ENCODE measurements around the gene ABCB1. TPM values are rescaled to one million over a fixed set of nuclear protein-coding genes. Genes with fewer than 3 reads are reported as not detected.

The ABCB1 gene
- total and polyA plus RNA-seq, 2 of the 8 experiments (the other 6 are each of a cell fraction or from before 2014, with no cell fraction given): 0.51 to 1.2 TPM

DNA sequence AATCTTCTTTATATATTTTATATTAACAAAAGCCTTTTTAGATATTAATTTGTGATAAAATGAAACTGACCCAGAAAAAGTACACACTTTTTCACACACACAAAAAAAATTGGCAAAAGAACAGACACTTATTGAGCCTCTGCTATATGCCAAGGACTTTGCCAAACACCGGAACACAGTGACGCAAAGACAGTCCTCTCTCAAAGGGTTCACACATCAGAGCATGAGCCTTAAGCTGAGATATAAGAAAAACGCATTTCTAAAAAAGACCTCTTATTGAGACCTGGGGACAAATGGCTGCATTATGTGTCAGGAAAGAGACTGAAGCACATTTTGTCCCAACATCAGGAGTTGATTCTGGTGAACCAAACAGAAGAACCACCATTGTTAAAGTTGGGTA lies 101.2 kb downstream of the ABCB1 start:
- Histone ChIP-seq H2BK15ac (ENCODE audit: low read length) (no peak overlapping the region), H2AFZ (ENCODE audit: low read length) (no peak overlapping the region), H3K79me2 (ENCODE audit: control insufficient read depth in 1 of 2, insufficient read depth in 2 of 2, low read length in 2 of 2) (no peaks in the 10 kb centered on the region), H4K20me1 (replicated peaks in 1 of 2; ENCODE audit: control insufficient read depth in 1 of 2, insufficient read depth in 2 of 2, low read length in 2 of 2) (no peaks in the 10 kb centered on the region), H3K9me3 (ENCODE audit: insufficient read depth in 2 of 2, low read depth in 1 of 2, low read length in 1 of 2) (no peaks in the 10 kb centered on the region), H3K23me2 (ENCODE audit: low read depth, low read length) (no peaks in the 10 kb centered on the region), H3K9ac (replicated peaks in 1 of 4; ENCODE audit: extremely low read depth in 1 of 4, low read depth in 3 of 4, low read length in 3 of 4) (no peak overlapping the region), H3K4me2 (ENCODE audit: insufficient read depth in 1 of 2, low read depth in 2 of 2, low read length in 2 of 2) (no peak overlapping the region), H3K14ac (ENCODE audit: insufficient read length) (no peak overlapping the region), H2BK5ac (ENCODE audit: low read depth, low read length) (no peak overlapping the region), H3K56ac (replicated peaks; ENCODE audit: insufficient read length, low read depth, low read length) (no peak overlapping the region), H3K23ac (ENCODE audit: insufficient read length) (no peak overlapping the region), H2AK5ac (ENCODE audit: low read depth, low read length) (no peak overlapping the region), H3K79me1 (ENCODE audit: low read depth, low read length) (no peaks in the 10 kb centered on the region), H3K4ac (replicated peaks; ENCODE audit: insufficient read length, low read depth, low read length) (no peak overlapping the region), H3K4me1 (replicated peaks in 1 of 4; ENCODE audit: control insufficient read depth in 3 of 4, insufficient read depth in 4 of 4, low read length in 3 of 4) (no peaks in the 10 kb centered on the region), H2BK120ac (replicated peaks; ENCODE audit: low read depth, low read length) (no peak overlapping the region), H3K18ac (ENCODE audit: extremely low read depth, low read length) (no peak overlapping the region), H2BK20ac (ENCODE audit: low read length) (no peak overlapping the region), H4K91ac (replicated peaks; ENCODE audit: insufficient read length, low read length) (no peak overlapping the region), H3K36me3 (ENCODE audit: control insufficient read depth in 2 of 4, insufficient read depth in 4 of 4, low read length in 3 of 4) (no peaks in the 10 kb centered on the region; a peak in 1 of 8 replicates), H3K27ac (ENCODE audit: low read depth, low read length) (no peak overlapping the region), H3K27me3 (replicated peaks in 1 of 4; ENCODE audit: control insufficient read depth in 3 of 4, extremely low read depth in 1 of 4, insufficient read depth in 3 of 4, low read length in 3 of 4) (no peaks in the 10 kb centered on the region), H4K5ac (ENCODE audit: insufficient read length, low read depth, low read length) (no peak overlapping the region), H4K8ac (ENCODE audit: extremely low read depth, insufficient read depth, low read length) (no peak overlapping the region), H3K4me3 (ENCODE audit: extremely low read depth in 1 of 4, insufficient read depth in 2 of 4, low read depth in 3 of 4, low read length in 4 of 4) (no peak overlapping the region), H2BK12ac (ENCODE audit: low read depth, low read length) (no peak overlapping the region)
- ChIA-PET CTCF (ENCODE audit: partially characterized antibody) (no interaction called here), POLR2A (ENCODE audit: partially characterized antibody) (no interaction called here)
- no peak for TF ChIP-seq BACH1 (IDR thresholded peaks at IDR 0.05; ENCODE audit: low read length)
- no peak for TF ChIP-seq BCL11A (IDR thresholded peaks at IDR 0.05; ENCODE audit: low read depth in 2 of 2, low read length in 2 of 2)
- no peak for TF ChIP-seq EP300 (IDR thresholded peaks at IDR 0.05; ENCODE audit: borderline replicate concordance in 1 of 2, low read depth in 2 of 2, low read length in 2 of 2)
- TF ChIP-seq, protein P1, sequence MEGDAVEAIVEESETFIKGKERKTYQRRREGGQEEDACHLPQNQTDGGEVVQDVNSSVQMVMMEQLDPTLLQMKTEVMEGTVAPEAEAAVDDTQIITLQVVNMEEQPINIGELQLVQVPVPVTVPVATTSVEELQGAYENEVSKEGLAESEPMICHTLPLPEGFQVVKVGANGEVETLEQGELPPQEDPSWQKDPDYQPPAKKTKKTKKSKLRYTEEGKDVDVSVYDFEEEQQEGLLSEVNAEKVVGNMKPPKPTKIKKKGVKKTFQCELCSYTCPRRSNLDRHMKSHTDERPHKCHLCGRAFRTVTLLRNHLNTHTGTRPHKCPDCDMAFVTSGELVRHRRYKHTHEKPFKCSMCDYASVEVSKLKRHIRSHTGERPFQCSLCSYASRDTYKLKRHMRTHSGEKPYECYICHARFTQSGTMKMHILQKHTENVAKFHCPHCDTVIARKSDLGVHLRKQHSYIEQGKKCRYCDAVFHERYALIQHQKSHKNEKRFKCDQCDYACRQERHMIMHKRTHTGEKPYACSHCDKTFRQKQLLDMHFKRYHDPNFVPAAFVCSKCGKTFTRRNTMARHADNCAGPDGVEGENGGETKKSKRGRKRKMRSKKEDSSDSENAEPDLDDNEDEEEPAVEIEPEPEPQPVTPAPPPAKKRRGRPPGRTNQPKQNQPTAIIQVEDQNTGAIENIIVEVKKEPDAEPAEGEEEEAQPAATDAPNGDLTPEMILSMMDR (IDR thresholded peaks at IDR 0.05; ENCODE audit: control extremely low read depth in 1 of 3, insufficient read depth in 1 of 3, low read depth in 1 of 3, low read length in 3 of 3): no peak
- TF ChIP-seq SP2 (IDR thresholded peaks at IDR 0.05; ENCODE audit: low read length): no peak
- no peak for TF ChIP-seq EZH2 (IDR thresholded peaks at IDR 0.05; ENCODE audit: low read depth, low read length, severe bottlenecking)
- no peak for TF ChIP-seq SAP30 (IDR thresholded peaks at IDR 0.05; ENCODE audit: insufficient read depth, insufficient replicate concordance, low read length)
- no peak for TF ChIP-seq CTBP2 (IDR thresholded peaks at IDR 0.05; ENCODE audit: borderline replicate concordance, insufficient read depth, insufficient read length, low read length)
- TF ChIP-seq, protein P2, sequence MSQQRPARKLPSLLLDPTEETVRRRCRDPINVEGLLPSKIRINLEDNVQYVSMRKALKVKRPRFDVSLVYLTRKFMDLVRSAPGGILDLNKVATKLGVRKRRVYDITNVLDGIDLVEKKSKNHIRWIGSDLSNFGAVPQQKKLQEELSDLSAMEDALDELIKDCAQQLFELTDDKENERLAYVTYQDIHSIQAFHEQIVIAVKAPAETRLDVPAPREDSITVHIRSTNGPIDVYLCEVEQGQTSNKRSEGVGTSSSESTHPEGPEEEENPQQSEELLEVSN (IDR thresholded peaks at IDR 0.05): no peak
- TF ChIP-seq TAF7 (optimal IDR thresholded peaks at IDR 0.05; ENCODE audit: borderline replicate concordance, low read depth, low read length): no peak
- DNase-seq (ENCODE audit: low read depth in 1 of 2, low spot score in 2 of 2) (no peak), FAIRE-seq (no peak)
- WGBS, 2 experiments (ENCODE audit: extremely low coverage in 1 of 2, insufficient coverage in 1 of 2, insufficient read length in 1 of 2, insufficient replicate concordance in 2 of 2, low coverage in 1 of 2, low lambda C conversion rate in 2 of 2, missing lambda C conversion rate in 1 of 2): 96% methylated on average over 3 of the region's 3 CpGs; no CpG with 5 or more reads in 1 of the 2 experiments
